B cell (primary cell): ENCODE measurements around the gene EXOC4. TPM values are rescaled to one million over a fixed set of nuclear protein-coding genes. Genes with fewer than 3 reads are reported as not detected.

Experiments used
- ATAC-seq: fragments of 200-7000 bp; cut with Tn5 transposase; one replicate; pipeline ENCODE4 v1.10.0; 2021; ENCODE audit warnings: low read depth, mild to moderate bottlenecking, moderate number of reproducible peaks, moderate library complexity
- CTCF ChIA-PET: fragments of 350-600 bp; sonication (Branson Sonifier 250); formaldehyde crosslinking; loops from one replicate; lab custom pipeline; 2021; ENCODE audit warnings: antibody characterized with exemption, inconsistent platforms; lab: Charles Lee
- POLR2A ChIA-PET: fragments of 350-600 bp; sonication (Branson Sonifier 250); formaldehyde crosslinking; loops from one replicate; lab custom pipeline; 2021; ENCODE audit warnings: antibody characterized with exemption; lab: Charles Lee
- DNase-seq: peaks from one replicate; pipeline ENCODE4 v3.0.0; 2013
- H2AFZ ChIP-seq: 2 replicates; pipeline ENCODE4 v1.6.1; 2012; ENCODE audit warnings: mild to moderate bottlenecking, low read depth, low read length; ENCODE audit not compliant: insufficient read depth, poor library complexity, severe bottlenecking
- H3K27ac ChIP-seq, 2 donors: 1 replicate in 1 of 2; 2 replicates in 1 of 2; pipeline ENCODE4 v1.5.1; 2012 to 2013; ENCODE audit warnings: low read length in 2 of 2, mild to moderate bottlenecking in 2 of 2, moderate library complexity in 1 of 2
- H3K27me3 ChIP-seq, 4 experiments: fragments of 200-600 bp in 1 of 4; sonication (generic) in 1 of 4; replicated peaks in 1 of 4; 1 replicate in 2 of 4; 2 replicates in 2 of 4; pipeline versions ENCODE4 v1.6.1 to v1.7.0; 2013 to 2016; ENCODE audit warnings: low read length in 3 of 4, mild to moderate bottlenecking in 2 of 4, mixed read lengths in 1 of 4, moderate library complexity in 1 of 4; ENCODE audit not compliant: insufficient read depth in 4 of 4, control insufficient read depth in 3 of 4; ENCODE audit errors: control extremely low read depth in 1 of 4
- H3K36me3 ChIP-seq, 2 experiments: replicated peaks in 1 of 2; 1 replicate in 1 of 2; 2 replicates in 1 of 2; pipeline versions ENCODE4 v1.6.1 to v1.7.1; 2013; ENCODE audit warnings: low read length in 1 of 2; ENCODE audit not compliant: insufficient read depth in 2 of 2, control insufficient read depth in 1 of 2; ENCODE audit errors: control extremely low read depth in 1 of 2, extremely low read depth in 1 of 2
- H3K4me1 ChIP-seq, 2 donors: fragments of 200-600 bp in 1 of 2; sonication (generic) in 1 of 2; 1 replicate in 1 of 2; 2 replicates in 1 of 2; pipeline versions ENCODE4 v1.5.1 to v1.6.1; 2013 to 2017; ENCODE audit warnings: low read length in 2 of 2; ENCODE audit not compliant: control insufficient read depth in 2 of 2, insufficient read depth in 2 of 2
- H3K4me2 ChIP-seq: replicated peaks from 2 replicates; pipeline ENCODE3; 2012; ENCODE audit warnings: mild to moderate bottlenecking, low read depth, low read length; ENCODE audit not compliant: poor library complexity, severe bottlenecking
- H3K4me3 ChIP-seq, 5 experiments: fragments of 200-600 bp in 1 of 5; sonication (generic) in 1 of 5; 1 replicate in 3 of 5; 2 replicates in 2 of 5; pipeline versions ENCODE4 v1.5.1 to v1.7.0; 2011 to 2016; ENCODE audit warnings: low read length in 4 of 5, mild to moderate bottlenecking in 4 of 5, low read depth in 2 of 5, control low read depth in 1 of 5, moderate library complexity in 1 of 5; ENCODE audit not compliant: insufficient read depth in 1 of 5; ENCODE audit errors: control extremely low read depth in 1 of 5, extremely low read depth in 1 of 5
- H3K79me2 ChIP-seq: fragments of 200-600 bp; sonication (generic); one replicate; pipeline ENCODE4 v1.6.0; 2016; ENCODE audit warnings: low read length; ENCODE audit not compliant: control insufficient read depth, insufficient read depth
- H3K9ac ChIP-seq: fragments of 200-600 bp; sonication (generic); 2 replicates; pipeline ENCODE4 v1.6.1; 2017; ENCODE audit warnings: mild to moderate bottlenecking, low read length, moderate library complexity
- H3K9me3 ChIP-seq, 3 donors: one replicate each; pipeline versions ENCODE4 v1.6.1 to v1.7.1; 2013; ENCODE audit warnings: low read length in 2 of 3; ENCODE audit not compliant: control insufficient read depth in 2 of 3, insufficient read depth in 1 of 3; ENCODE audit errors: control extremely low read depth in 1 of 3
- H4K20me1 ChIP-seq: 2 replicates; pipeline ENCODE4 v1.6.0; 2012; ENCODE audit warnings: mild to moderate bottlenecking, low read length; ENCODE audit not compliant: insufficient read depth, control insufficient read depth, poor library complexity, severe bottlenecking
- H3K27ac Mint-ChIP-seq: one replicate; pipeline ENCODE4 v1.8.0; 2021; ENCODE audit warnings: mixed read lengths
- H3K27me3 Mint-ChIP-seq: one replicate; pipeline ENCODE4 v1.8.0; 2021; ENCODE audit warnings: mixed read lengths
- H3K4me1 Mint-ChIP-seq: one replicate; pipeline ENCODE4 v1.8.0; 2021; ENCODE audit warnings: mixed read lengths
- H3K4me3 Mint-ChIP-seq: one replicate; pipeline ENCODE4 v1.8.0; 2021; ENCODE audit warnings: mixed read lengths
- H3K9me3 Mint-ChIP-seq: one replicate; pipeline ENCODE4 v1.8.0; 2022; ENCODE audit warnings: mixed read lengths; ENCODE audit not compliant: insufficient read depth
- EZH2 ChIP-seq: IDR thresholded peaks from 2 replicates; pipeline ENCODE4 v1.6.1; 2012; ENCODE audit warnings: borderline replicate concordance, low read depth, mild to moderate bottlenecking, moderate library complexity, low read length; ENCODE audit not compliant: insufficient read depth, poor library complexity, severe bottlenecking
- WGBS: methylation state at CpG from one replicate; pipeline ENCODE4 v1.1.5; 2013; ENCODE audit warnings: missing lambda C conversion rate; ENCODE audit not compliant: insufficient coverage; 5-methylcytosine and 5-hydroxymethylcytosine counted together
- intact Hi-C: fragments of 100-400 bp; cut with micrococcal nuclease; formaldehyde crosslinking; loops from one replicate; pipeline ENCODE4 v1.10.0; 2022
- polyA plus RNA-seq: library from polyadenylated mRNA; depleted of rRNA; stranded (reverse); fragments of >200 nt; gene quantifications from 2 replicates; pipeline ENCODE4 v1.2.3, GENCODE V29; 2012
- total RNA-seq, 2 donors: library from RNA; stranded (reverse); fragments of 120-200 nt in 1 of 2; gene quantifications; 1 replicate in 1 of 2; 2 replicates in 1 of 2; pipeline versions ENCODE4 v1.2.3 to v1.2.4, GENCODE V29; 2013 to 2022
- TF ChIP-seq, protein P1 (sequence below): fragments of 200-600 bp; IDR thresholded peaks from one replicate; pipeline ENCODE4 v1.8.0; 2022; ENCODE audit warnings: antibody characterized with exemption, mild to moderate bottlenecking

Gene EXOC4
- total and polyA plus RNA-seq, 2 donors (not counting 1 experiment from before 2014, with no cell fraction given) = 16.7 to 135 TPM

- ATAC-seq (no peak), DNase-seq (no peak)
- Histone ChIP-seq H3K27me3 (no peaks in the 10 kb centered on the region), H3K9ac (no peak overlapping the region), H3K4me2 (no peak overlapping the region), H3K79me2 (no peaks in the 10 kb centered on the region), H3K9me3 (no peaks in the 10 kb centered on the region), H3K4me3 (no peak overlapping the region), H3K4me1 (no peaks in the 10 kb centered on the region), H2AFZ (no peak overlapping the region), H4K20me1 (no peaks in the 10 kb centered on the region), H3K36me3 (peaks cover 0 to 2% of the 10 kb centered on the region in 2 experiments), H3K27ac (no peak overlapping the region)
- Mint-ChIP-seq H3K9me3 (no peaks in the 10 kb centered on the region), H3K4me1 (no peaks in the 10 kb centered on the region), H3K27me3 (no peaks in the 10 kb centered on the region), H3K27ac (no peak overlapping the region), H3K4me3 (no peak overlapping the region)
- ChIA-PET POLR2A (no interaction called here), CTCF (no interaction called here)
- intact Hi-C loops = no loop called here
- TF ChIP-seq, protein P1, sequence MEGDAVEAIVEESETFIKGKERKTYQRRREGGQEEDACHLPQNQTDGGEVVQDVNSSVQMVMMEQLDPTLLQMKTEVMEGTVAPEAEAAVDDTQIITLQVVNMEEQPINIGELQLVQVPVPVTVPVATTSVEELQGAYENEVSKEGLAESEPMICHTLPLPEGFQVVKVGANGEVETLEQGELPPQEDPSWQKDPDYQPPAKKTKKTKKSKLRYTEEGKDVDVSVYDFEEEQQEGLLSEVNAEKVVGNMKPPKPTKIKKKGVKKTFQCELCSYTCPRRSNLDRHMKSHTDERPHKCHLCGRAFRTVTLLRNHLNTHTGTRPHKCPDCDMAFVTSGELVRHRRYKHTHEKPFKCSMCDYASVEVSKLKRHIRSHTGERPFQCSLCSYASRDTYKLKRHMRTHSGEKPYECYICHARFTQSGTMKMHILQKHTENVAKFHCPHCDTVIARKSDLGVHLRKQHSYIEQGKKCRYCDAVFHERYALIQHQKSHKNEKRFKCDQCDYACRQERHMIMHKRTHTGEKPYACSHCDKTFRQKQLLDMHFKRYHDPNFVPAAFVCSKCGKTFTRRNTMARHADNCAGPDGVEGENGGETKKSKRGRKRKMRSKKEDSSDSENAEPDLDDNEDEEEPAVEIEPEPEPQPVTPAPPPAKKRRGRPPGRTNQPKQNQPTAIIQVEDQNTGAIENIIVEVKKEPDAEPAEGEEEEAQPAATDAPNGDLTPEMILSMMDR = no peak
- no peak for TF ChIP-seq EZH2
- 93% methylated on average over 2 of the region's 4 CpGs for WGBS
These were observed 349.4 kb downstream of the EXOC4 start for GRCh38 chr7:133602291-133602690.

DNA sequence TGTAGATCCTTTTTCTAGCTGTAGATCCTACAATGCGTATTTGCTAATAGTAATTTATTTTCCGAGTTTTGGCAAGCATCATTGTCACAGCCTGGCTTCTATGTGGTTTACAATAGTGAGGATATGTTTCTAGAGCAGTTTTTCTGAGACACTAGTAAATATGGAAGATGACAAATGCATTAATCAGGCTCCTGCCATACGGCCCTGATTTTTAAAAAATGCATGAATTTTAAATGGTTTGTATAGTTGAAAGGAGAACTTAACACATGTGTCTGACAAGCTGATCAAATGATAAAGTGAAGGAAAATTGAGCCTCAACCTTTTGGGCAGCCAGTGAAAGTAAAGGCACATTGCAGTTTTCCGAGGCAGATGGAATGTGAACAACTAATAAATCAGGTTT lies 354.1 kb downstream of the EXOC4 start:
- H3K27me3 Mint-ChIP-seq = no peaks in the 10 kb centered on the region
- Histone ChIP-seq H3K36me3 (no peaks in the 10 kb centered on the region), H3K4me3 (no peak overlapping the region), H3K27ac (no peak overlapping the region), H3K27me3 (no peaks in the 10 kb centered on the region), H4K20me1 (no peaks in the 10 kb centered on the region), H3K4me1 (no peaks in the 10 kb centered on the region), H2AFZ (no peak overlapping the region), H3K9me3 (no peaks in the 10 kb centered on the region), H3K4me2 (no peak overlapping the region), H3K79me2 (no peaks in the 10 kb centered on the region), H3K9ac (no peak overlapping the region)
- ATAC-seq (no peak), DNase-seq (no peak)
- WGBS = 96% methylated on average over 3 of the region's 4 CpGs
- H3K27ac Mint-ChIP-seq = no peak overlapping the region
- no peaks in the 10 kb centered on the region for H3K9me3 Mint-ChIP-seq
- TF ChIP-seq, protein P1 = no peak
- TF ChIP-seq EZH2 = no peak
- no peaks in the 10 kb centered on the region for H3K4me1 Mint-ChIP-seq
- ChIA-PET POLR2A (no interaction called here), CTCF (no interaction called here)
- no peak overlapping the region for H3K4me3 Mint-ChIP-seq
- intact Hi-C loops = no loop called here
